ENCODE data around the gene OR10W1. TPM values are rescaled to one million over a fixed set of nuclear protein-coding genes. Genes with fewer than 3 reads are reported as not detected.

The OR10W1 gene
- total and polyA plus RNA-seq, 8 donors, result not detected

DNA sequence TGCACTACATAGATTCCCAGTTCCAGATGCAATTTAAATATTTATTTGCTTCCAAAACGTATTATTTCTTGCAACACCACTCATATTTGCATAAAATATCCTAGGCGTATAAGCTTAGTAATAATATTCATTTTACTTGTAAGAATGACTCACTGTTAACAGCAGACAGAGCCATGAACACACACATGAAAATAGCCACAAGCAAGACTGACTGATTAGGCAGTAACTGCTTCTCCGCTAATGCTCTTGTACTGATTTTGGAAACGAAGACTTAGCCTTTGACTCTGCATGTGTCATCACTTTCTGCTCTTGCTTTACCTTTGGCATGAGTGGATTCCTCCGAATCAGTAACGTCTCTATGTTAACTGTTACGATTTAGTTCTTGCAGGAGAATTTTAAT is 45.3 kb downstream of the OR10W1 start:
- DNase-seq, result no peak
- H3K4me1 ChIP-seq, result no peaks in the 10 kb centered on the region
- no peaks in the 10 kb centered on the region for H3K9me3 ChIP-seq
- TF ChIP-seq EP300 (IDR thresholded peaks at IDR 0.05) (no peak), POLR2AphosphoS5 (IDR thresholded peaks at IDR 0.05) (no peak), POLR2A (IDR thresholded peaks at IDR 0.05) (no peak)
- TF ChIP-seq, protein P1, sequence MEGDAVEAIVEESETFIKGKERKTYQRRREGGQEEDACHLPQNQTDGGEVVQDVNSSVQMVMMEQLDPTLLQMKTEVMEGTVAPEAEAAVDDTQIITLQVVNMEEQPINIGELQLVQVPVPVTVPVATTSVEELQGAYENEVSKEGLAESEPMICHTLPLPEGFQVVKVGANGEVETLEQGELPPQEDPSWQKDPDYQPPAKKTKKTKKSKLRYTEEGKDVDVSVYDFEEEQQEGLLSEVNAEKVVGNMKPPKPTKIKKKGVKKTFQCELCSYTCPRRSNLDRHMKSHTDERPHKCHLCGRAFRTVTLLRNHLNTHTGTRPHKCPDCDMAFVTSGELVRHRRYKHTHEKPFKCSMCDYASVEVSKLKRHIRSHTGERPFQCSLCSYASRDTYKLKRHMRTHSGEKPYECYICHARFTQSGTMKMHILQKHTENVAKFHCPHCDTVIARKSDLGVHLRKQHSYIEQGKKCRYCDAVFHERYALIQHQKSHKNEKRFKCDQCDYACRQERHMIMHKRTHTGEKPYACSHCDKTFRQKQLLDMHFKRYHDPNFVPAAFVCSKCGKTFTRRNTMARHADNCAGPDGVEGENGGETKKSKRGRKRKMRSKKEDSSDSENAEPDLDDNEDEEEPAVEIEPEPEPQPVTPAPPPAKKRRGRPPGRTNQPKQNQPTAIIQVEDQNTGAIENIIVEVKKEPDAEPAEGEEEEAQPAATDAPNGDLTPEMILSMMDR (IDR thresholded peaks at IDR 0.05), result no peak
- no peak overlapping the region for H3K4me3 ChIP-seq
- intact Hi-C loops (cut with DNase I; ENCODE audit: low total_unique reads), result no loop called here
- WGBS, 5 donors, result 72 to 75% (median 74%) methylated on average over 7 of the region's 7 CpGs
- no peaks in the 10 kb centered on the region for H3K27me3 ChIP-seq
- no peaks in the 10 kb centered on the region for H3K36me3 ChIP-seq
- H3K27ac ChIP-seq, result no peak overlapping the region

Other genes with a start within 250 kb of the OR10W1 start
- gene OR9Q1, start 244.4 kb downstream of the OR10W1 start, total RNA-seq, result not detected
- not detected for gene OR9Q1, start 244.4 kb downstream of the OR10W1 start, polyA plus RNA-seq
- not detected for gene OR6Q1, start 237.3 kb downstream of the OR10W1 start, total RNA-seq
- not detected for gene OR6Q1, start 237.3 kb downstream of the OR10W1 start, polyA plus RNA-seq
- gene OR9I1, start 142.7 kb downstream of the OR10W1 start, total RNA-seq, result not detected
- gene OR9I1, start 142.7 kb downstream of the OR10W1 start, polyA plus RNA-seq, result not detected
- gene OR9Q2, start 79.2 kb downstream of the OR10W1 start, total RNA-seq, result not detected
- not detected for gene OR9Q2, start 79.2 kb downstream of the OR10W1 start, polyA plus RNA-seq
- gene OR1S2, start 64.1 kb downstream of the OR10W1 start, total RNA-seq, result not detected
- not detected for gene OR1S2, start 64.1 kb downstream of the OR10W1 start, polyA plus RNA-seq
- gene OR1S1, start 55.5 kb downstream of the OR10W1 start, total RNA-seq, result not detected
- not detected for gene OR1S1, start 55.5 kb downstream of the OR10W1 start, polyA plus RNA-seq
- not detected for gene OR10Q1, start 39.3 kb downstream of the OR10W1 start, total RNA-seq
- not detected for gene OR10Q1, start 39.3 kb downstream of the OR10W1 start, polyA plus RNA-seq
- gene OR5B17, start 90.8 kb upstream of the OR10W1 start, total RNA-seq, result not detected
- gene OR5B17, start 90.8 kb upstream of the OR10W1 start, polyA plus RNA-seq, result not detected
- gene OR5B3, start 138.6 kb upstream of the OR10W1 start, total RNA-seq, result not detected
- gene OR5B3, start 138.6 kb upstream of the OR10W1 start, polyA plus RNA-seq, result not detected
- not detected for gene OR5B2, start 159.9 kb upstream of the OR10W1 start, total RNA-seq
- gene OR5B2, start 159.9 kb upstream of the OR10W1 start, polyA plus RNA-seq, result not detected
- under 1 TPM in 1 of 5 donors, not detected in 4; 0.37 TPM for gene OR5B12, start 174.0 kb upstream of the OR10W1 start, total RNA-seq
- not detected for gene OR5B12, start 174.0 kb upstream of the OR10W1 start, polyA plus RNA-seq
- gene OR5B21, start 239.8 kb upstream of the OR10W1 start, total RNA-seq, result not detected
- not detected for gene OR5B21, start 239.8 kb upstream of the OR10W1 start, polyA plus RNA-seq

All from stomach (tissue), 9 donors.